CD4-positive, alpha-beta T cell (primary cell): ENCODE data around the gene AMPH. TPM values are rescaled to one million over a fixed set of nuclear protein-coding genes. Genes with fewer than 3 reads are reported as not detected.

Experiments used
- ATAC-seq: fragments of 200-7000 bp; cut with Tn5 transposase; one replicate; pipeline ENCODE4 v1.10.0; 2022; ENCODE audit warnings: mild to moderate bottlenecking; ENCODE audit not compliant: poor library complexity
- CTCF ChIA-PET: fragments of 350-600 bp; sonication (Branson Sonifier 250); formaldehyde crosslinking; loops from one replicate; lab custom pipeline; 2021; ENCODE audit warnings: antibody characterized with exemption, inconsistent platforms; lab: Charles Lee
- POLR2A ChIA-PET: fragments of 350-600 bp; sonication (Branson Sonifier 250); formaldehyde crosslinking; loops from one replicate; lab custom pipeline; 2021; ENCODE audit warnings: antibody characterized with exemption, inconsistent platforms; lab: Charles Lee
- DNase-seq, 14 experiments: peaks; one replicate each; pipeline ENCODE4 v3.0.0-alpha.2; 2013 to 2020; ENCODE audit warnings: mixed read lengths in 2 of 14
- H3K27ac ChIP-seq, 2 donors: one replicate each; pipeline versions ENCODE4 v1.5.1 to v1.7.0; 2013; ENCODE audit warnings: low read length in 2 of 2, low read depth in 1 of 2, mild to moderate bottlenecking in 1 of 2
- H3K27me3 ChIP-seq, 2 experiments: 1 replicate in 1 of 2; 2 replicates in 1 of 2; pipeline versions ENCODE4 v1.6.1 to v1.7.0; 2013; ENCODE audit warnings: low read length in 2 of 2, control low read depth in 1 of 2, mild to moderate bottlenecking in 1 of 2, moderate library complexity in 1 of 2; ENCODE audit not compliant: insufficient read depth in 2 of 2, control insufficient read depth in 1 of 2
- H3K36me3 ChIP-seq: one replicate; pipeline ENCODE4 v1.6.1; 2013; ENCODE audit warnings: low read length, control low read depth; ENCODE audit not compliant: insufficient read depth
- H3K4me1 ChIP-seq: one replicate; pipeline ENCODE4 v1.6.1; 2013; ENCODE audit warnings: low read length, control low read depth; ENCODE audit not compliant: insufficient read depth
- H3K4me3 ChIP-seq: one replicate; pipeline ENCODE4 v1.5.1; 2013; ENCODE audit warnings: mild to moderate bottlenecking, low read length, moderate library complexity
- H3K9me3 ChIP-seq, 2 experiments: 1 replicate in 1 of 2; 2 replicates in 1 of 2; pipeline versions ENCODE4 v1.6.1 to v1.7.0; 2013; ENCODE audit warnings: low read length in 2 of 2, mild to moderate bottlenecking in 2 of 2, control low read depth in 1 of 2, moderate library complexity in 1 of 2; ENCODE audit not compliant: control insufficient read depth in 1 of 2, insufficient read depth in 1 of 2
- H3K27ac Mint-ChIP-seq: one replicate; pipeline ENCODE4 v1.8.0; 2020; ENCODE audit warnings: mixed read lengths
- H3K27me3 Mint-ChIP-seq: one replicate; pipeline ENCODE4 v1.8.0; 2021; ENCODE audit warnings: mixed read lengths
- H3K36me3 Mint-ChIP-seq: one replicate; pipeline ENCODE4 v1.8.0; 2021; ENCODE audit warnings: low read depth, mixed read lengths
- H3K4me1 Mint-ChIP-seq: one replicate; pipeline ENCODE4 v1.8.0; 2021; ENCODE audit warnings: low read depth, mixed read lengths
- H3K4me3 Mint-ChIP-seq: one replicate; pipeline ENCODE4 v1.8.0; 2020; ENCODE audit warnings: mild to moderate bottlenecking, mixed read lengths
- H3K9me3 Mint-ChIP-seq: one replicate; pipeline ENCODE4 v1.8.0; 2020; ENCODE audit warnings: mixed read lengths
- intact Hi-C, 2 experiments: fragments of 100-400 bp; cut with DNase I in 1 of 2; cut with micrococcal nuclease in 1 of 2; formaldehyde crosslinking; loops; one replicate each; pipeline versions ENCODE4 v1.15.1 to v1.9.0; 2023 to 2025; cut with DNase I, micrococcal nuclease
- total RNA-seq, 174 experiments: library from RNA in 2 of 174; stranded (reverse) in 2 of 174; gene quantifications; one replicate each; pipeline ENCODE4 v1.2.3 and lab custom pipeline; 2021 to 2026
- TF ChIP-seq, protein P1 (sequence below): fragments of 200-600 bp; IDR thresholded peaks from one replicate; pipeline ENCODE4 v1.8.0; 2022; ENCODE audit warnings: antibody characterized with exemption, mild to moderate bottlenecking

Gene AMPH
- total RNA-seq, 2 experiments from 2014 or later = not detected

DNA sequence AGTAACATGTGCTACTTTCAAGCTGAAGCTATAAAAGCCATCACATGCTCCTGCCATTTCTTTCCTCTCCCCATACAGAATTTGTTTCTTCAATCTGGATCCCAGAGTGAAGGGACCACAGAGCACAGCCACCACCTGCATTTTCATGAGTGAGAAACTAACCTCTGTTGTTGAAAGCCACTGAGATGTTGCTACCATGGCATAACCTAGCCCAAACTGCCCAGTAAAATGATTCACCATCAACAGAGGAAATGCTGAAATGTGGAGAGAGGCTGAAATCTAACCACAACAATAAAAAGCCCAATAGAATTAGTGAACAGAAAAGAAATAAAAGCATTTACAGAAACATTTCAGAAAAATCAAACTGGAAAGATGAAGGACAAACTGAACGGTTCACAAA, 125.2 kb downstream of the AMPH start:
- Mint-ChIP-seq H3K9me3 (no peaks in the 10 kb centered on the region), H3K36me3 (no peaks in the 10 kb centered on the region), H3K27me3 (peaks cover 8% of the 10 kb centered on the region), H3K4me3 (no peak overlapping the region), H3K27ac (no peak overlapping the region), H3K4me1 (no peaks in the 10 kb centered on the region)
- TF ChIP-seq, protein P1, sequence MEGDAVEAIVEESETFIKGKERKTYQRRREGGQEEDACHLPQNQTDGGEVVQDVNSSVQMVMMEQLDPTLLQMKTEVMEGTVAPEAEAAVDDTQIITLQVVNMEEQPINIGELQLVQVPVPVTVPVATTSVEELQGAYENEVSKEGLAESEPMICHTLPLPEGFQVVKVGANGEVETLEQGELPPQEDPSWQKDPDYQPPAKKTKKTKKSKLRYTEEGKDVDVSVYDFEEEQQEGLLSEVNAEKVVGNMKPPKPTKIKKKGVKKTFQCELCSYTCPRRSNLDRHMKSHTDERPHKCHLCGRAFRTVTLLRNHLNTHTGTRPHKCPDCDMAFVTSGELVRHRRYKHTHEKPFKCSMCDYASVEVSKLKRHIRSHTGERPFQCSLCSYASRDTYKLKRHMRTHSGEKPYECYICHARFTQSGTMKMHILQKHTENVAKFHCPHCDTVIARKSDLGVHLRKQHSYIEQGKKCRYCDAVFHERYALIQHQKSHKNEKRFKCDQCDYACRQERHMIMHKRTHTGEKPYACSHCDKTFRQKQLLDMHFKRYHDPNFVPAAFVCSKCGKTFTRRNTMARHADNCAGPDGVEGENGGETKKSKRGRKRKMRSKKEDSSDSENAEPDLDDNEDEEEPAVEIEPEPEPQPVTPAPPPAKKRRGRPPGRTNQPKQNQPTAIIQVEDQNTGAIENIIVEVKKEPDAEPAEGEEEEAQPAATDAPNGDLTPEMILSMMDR = no peak
- H3K4me1 ChIP-seq = no peaks in the 10 kb centered on the region
- no peak overlapping the region for H3K27ac ChIP-seq
- H3K9me3 ChIP-seq = no peaks in the 10 kb centered on the region
- POLR2A ChIA-PET = no interaction called here
- CTCF ChIA-PET = no interaction called here
- H3K4me3 ChIP-seq = no peak overlapping the region
- H3K36me3 ChIP-seq = no peaks in the 10 kb centered on the region
- DNase-seq = no peak
- intact Hi-C loops = no loop called here
- no peak for ATAC-seq
- H3K27me3 ChIP-seq = no peaks in the 10 kb centered on the region

DNA sequence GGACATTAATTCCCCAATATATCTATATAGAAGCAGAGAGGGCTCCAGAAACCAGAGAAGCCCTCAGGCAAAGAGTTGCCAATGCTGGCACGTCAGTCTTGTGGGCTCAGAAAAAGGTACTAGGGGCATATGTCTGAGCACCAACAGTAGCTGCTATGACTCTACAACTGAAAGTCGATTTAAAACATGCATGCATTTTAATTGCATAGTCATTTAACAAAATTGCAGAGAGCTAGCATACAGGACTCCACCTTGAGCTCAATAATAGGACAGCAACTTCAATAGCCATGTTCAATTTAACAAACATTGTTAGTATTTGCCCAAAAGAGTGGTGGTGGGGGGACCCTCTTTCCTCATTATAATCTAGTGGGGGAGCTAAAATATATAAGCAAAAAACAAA, 126.5 kb downstream of the AMPH start:
- H3K27me3 ChIP-seq = no peaks in the 10 kb centered on the region
- Mint-ChIP-seq H3K4me1 (no peaks in the 10 kb centered on the region), H3K36me3 (no peaks in the 10 kb centered on the region), H3K27me3 (peaks cover 10% of the 10 kb centered on the region), H3K4me3 (no peak overlapping the region), H3K27ac (no peak overlapping the region), H3K9me3 (no peaks in the 10 kb centered on the region)
- H3K4me1 ChIP-seq = no peaks in the 10 kb centered on the region
- no peak overlapping the region for H3K27ac ChIP-seq
- ATAC-seq (no peak), DNase-seq (no peak)
- H3K9me3 ChIP-seq = no peaks in the 10 kb centered on the region
- ChIA-PET CTCF (no interaction called here), POLR2A (no interaction called here)
- no peaks in the 10 kb centered on the region for H3K36me3 ChIP-seq
- intact Hi-C loops = no loop called here
- TF ChIP-seq, protein P1 = no peak
- H3K4me3 ChIP-seq = no peak overlapping the region

DNA sequence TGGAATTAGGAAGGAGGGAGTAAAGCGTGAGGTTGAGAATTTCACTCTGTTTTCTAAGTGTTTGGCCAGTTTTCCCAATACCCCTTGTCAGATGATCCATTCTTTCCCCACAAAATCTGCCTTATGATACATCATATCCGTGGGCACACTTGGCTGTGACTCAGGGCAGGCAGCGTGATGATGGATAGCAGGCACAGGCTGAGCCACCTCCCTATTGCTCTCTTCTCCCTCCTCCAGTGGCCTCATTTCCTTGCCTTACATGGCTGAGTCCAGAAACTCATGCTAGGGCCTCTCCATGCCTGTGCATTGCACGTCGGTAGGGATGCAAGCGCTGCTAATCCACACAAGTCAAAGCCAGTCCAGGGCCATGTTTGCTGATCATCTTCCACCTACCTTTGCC, 128.3 kb downstream of the AMPH start:
- ChIA-PET CTCF (no interaction called here), POLR2A (no interaction called here)
- peaks cover 12% of the 10 kb centered on the region for H3K27me3 Mint-ChIP-seq
- TF ChIP-seq, protein P1 = no peak
- no peaks in the 10 kb centered on the region for H3K27me3 ChIP-seq
- no peaks in the 10 kb centered on the region for H3K36me3 Mint-ChIP-seq
- no peaks in the 10 kb centered on the region for H3K36me3 ChIP-seq
- no peak for ATAC-seq
- no peak overlapping the region for H3K27ac Mint-ChIP-seq
- H3K4me1 Mint-ChIP-seq = no peaks in the 10 kb centered on the region
- H3K27ac ChIP-seq = no peak overlapping the region
- no peak for DNase-seq
- no peak overlapping the region for H3K4me3 Mint-ChIP-seq
- intact Hi-C loops = no loop called here
- no peaks in the 10 kb centered on the region for H3K4me1 ChIP-seq
- H3K9me3 Mint-ChIP-seq = no peaks in the 10 kb centered on the region
- no peak overlapping the region for H3K4me3 ChIP-seq
- H3K9me3 ChIP-seq = no peaks in the 10 kb centered on the region
